ENCODE measurements around the gene TTBK1. TPM values are rescaled to one million over a fixed set of nuclear protein-coding genes. Genes with fewer than 3 reads are reported as not detected.

Gene TTBK1
- polyA plus RNA-seq, 1 of the 3 experiments (the other 2 are of a cell fraction) = 0.94 TPM

GRCh38 chr6:43263314-43264178, 20.3 kb downstream of the TTBK1 start:
- Histone ChIP-seq H3K79me2 (ENCODE audit: insufficient read depth) (no peaks in the 10 kb centered on the region), H3K9me2 (no peaks in the 10 kb centered on the region), H3K4me3 (ENCODE audit: low read depth in 2 of 2, low read length in 1 of 2) (no peak overlapping the region; a peak in 1 of 4 replicates), H3K9me3 (no peaks in the 10 kb centered on the region), H3K4me1 (ENCODE audit: control insufficient read depth in 1 of 2, insufficient read depth in 2 of 2, low read depth in 1 of 2, low read length in 1 of 2) (peaks cover 0 to 6% of the 10 kb centered on the region in 2 experiments; a peak in 1 of 4 replicates), H3K36me3 (replicated peaks in 1 of 2; ENCODE audit: control insufficient read depth in 1 of 2, insufficient read depth in 2 of 2, low read length in 1 of 2) (no peaks in the 10 kb centered on the region), H3K27me3 (ENCODE audit: insufficient read depth) (no peaks in the 10 kb centered on the region), H3K9ac (no peak overlapping the region), H4K20me1 (ENCODE audit: insufficient read depth) (no peaks in the 10 kb centered on the region), H3K4me2 (no peak overlapping the region), H3K27ac (ENCODE audit: low read depth in 2 of 2, low read length in 1 of 2) (no peak overlapping the region), H2AFZ (ENCODE audit: low read depth) (no peak overlapping the region), H3F3A (replicated peaks; ENCODE audit: insufficient read depth) (no peaks in the 10 kb centered on the region)
- 74% methylated on average over 8 of the region's 12 CpGs for WGBS (ENCODE audit: low lambda C conversion rate)
- ChIA-PET POLR2A (no interaction called here), CTCF (interaction anchor here (0.8 to 1.0 kb wide), 2 partner anchors 12 to 14 kb away, joined by 3 read pairs; no protein-coding TSS in a partner anchor)
- TF ChIP-seq RAD21 (IDR thresholded peaks at IDR 0.05; ENCODE audit: low read length) = peak; percentile 77
- TF ChIP-seq, protein P1, sequence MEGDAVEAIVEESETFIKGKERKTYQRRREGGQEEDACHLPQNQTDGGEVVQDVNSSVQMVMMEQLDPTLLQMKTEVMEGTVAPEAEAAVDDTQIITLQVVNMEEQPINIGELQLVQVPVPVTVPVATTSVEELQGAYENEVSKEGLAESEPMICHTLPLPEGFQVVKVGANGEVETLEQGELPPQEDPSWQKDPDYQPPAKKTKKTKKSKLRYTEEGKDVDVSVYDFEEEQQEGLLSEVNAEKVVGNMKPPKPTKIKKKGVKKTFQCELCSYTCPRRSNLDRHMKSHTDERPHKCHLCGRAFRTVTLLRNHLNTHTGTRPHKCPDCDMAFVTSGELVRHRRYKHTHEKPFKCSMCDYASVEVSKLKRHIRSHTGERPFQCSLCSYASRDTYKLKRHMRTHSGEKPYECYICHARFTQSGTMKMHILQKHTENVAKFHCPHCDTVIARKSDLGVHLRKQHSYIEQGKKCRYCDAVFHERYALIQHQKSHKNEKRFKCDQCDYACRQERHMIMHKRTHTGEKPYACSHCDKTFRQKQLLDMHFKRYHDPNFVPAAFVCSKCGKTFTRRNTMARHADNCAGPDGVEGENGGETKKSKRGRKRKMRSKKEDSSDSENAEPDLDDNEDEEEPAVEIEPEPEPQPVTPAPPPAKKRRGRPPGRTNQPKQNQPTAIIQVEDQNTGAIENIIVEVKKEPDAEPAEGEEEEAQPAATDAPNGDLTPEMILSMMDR (IDR thresholded peaks at IDR 0.05) = peak; percentile 77
- no peak for TF ChIP-seq ELF1 (IDR thresholded peaks at IDR 0.05)
- TF ChIP-seq SMC3 (IDR thresholded peaks at IDR 0.05; ENCODE audit: low read depth, low read length) = peak; percentile 70
- TF ChIP-seq YY1 (IDR thresholded peaks at IDR 0.05; ENCODE audit: low read depth) = no peak
- TF ChIP-seq FOSL2 (IDR thresholded peaks at IDR 0.05; ENCODE audit: borderline replicate concordance, low read depth) = no peak
- DNase-seq = peak; percentile 68

GRCh38 chr6:43264599-43265145, 21.4 kb downstream of the TTBK1 start:
- no peak overlapping the region for H3K9ac ChIP-seq
- no peak for TF ChIP-seq TCF12 (IDR thresholded peaks at IDR 0.05)
- no peak for TF ChIP-seq SIN3A (IDR thresholded peaks at IDR 0.05; ENCODE audit: borderline replicate concordance, low read depth, low read length)
- no peak for TF ChIP-seq RFX5 (IDR thresholded peaks at IDR 0.05; ENCODE audit: low read length)
- no peak for TF ChIP-seq MXI1 (IDR thresholded peaks at IDR 0.05; ENCODE audit: low read depth, low read length)
- no peak for TF ChIP-seq FOXM1 (IDR thresholded peaks at IDR 0.05; ENCODE audit: low read depth)
- TF ChIP-seq, protein P2, sequence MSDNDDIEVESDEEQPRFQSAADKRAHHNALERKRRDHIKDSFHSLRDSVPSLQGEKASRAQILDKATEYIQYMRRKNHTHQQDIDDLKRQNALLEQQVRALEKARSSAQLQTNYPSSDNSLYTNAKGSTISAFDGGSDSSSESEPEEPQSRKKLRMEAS (IDR thresholded peaks at IDR 0.05; ENCODE audit: low read depth) = no peak
- TF ChIP-seq, protein P1 (IDR thresholded peaks at IDR 0.05) = no peak
- no peak for TF ChIP-seq IRF3 (IDR thresholded peaks at IDR 0.05; ENCODE audit: low read depth, low read length)
- no peak for TF ChIP-seq RXRA (IDR thresholded peaks at IDR 0.05; ENCODE audit: borderline replicate concordance, low read depth)
- TF ChIP-seq FOSL2 (IDR thresholded peaks at IDR 0.05; ENCODE audit: borderline replicate concordance, low read depth) = no peak
- no peaks in the 10 kb centered on the region for H3F3A ChIP-seq (replicated peaks; ENCODE audit: insufficient read depth)
- ChIA-PET CTCF (interaction anchor here (0.8 kb wide), 1 partner anchor 36 kb away, joined by 3 read pairs; the partner anchor contains the start of gene DNPH1), POLR2A (no interaction called here)
- no peak for DNase-seq
- no peaks in the 10 kb centered on the region for H3K27me3 ChIP-seq (ENCODE audit: insufficient read depth)
- 57% methylated on average over 5 of the region's 5 CpGs for WGBS (ENCODE audit: low lambda C conversion rate)
- no peaks in the 10 kb centered on the region for H3K9me3 ChIP-seq
- no peaks in the 10 kb centered on the region for H4K20me1 ChIP-seq (ENCODE audit: insufficient read depth)
- H3K9me2 ChIP-seq = no peaks in the 10 kb centered on the region
- H3K4me2 ChIP-seq = no peak overlapping the region
- no peak overlapping the region for H3K27ac ChIP-seq (ENCODE audit: low read depth in 2 of 2, low read length in 1 of 2)
- H3K4me1 ChIP-seq (ENCODE audit: control insufficient read depth in 1 of 2, insufficient read depth in 2 of 2, low read depth in 1 of 2, low read length in 1 of 2) = peaks cover 0 to 6% of the 10 kb centered on the region in 2 experiments; a peak in 1 of 4 replicates
- H2AFZ ChIP-seq (ENCODE audit: low read depth) = no peak overlapping the region
- H3K79me2 ChIP-seq (ENCODE audit: insufficient read depth) = no peaks in the 10 kb centered on the region
- H3K4me3 ChIP-seq (ENCODE audit: low read depth in 2 of 2, low read length in 1 of 2) = no peak overlapping the region
- H3K36me3 ChIP-seq (replicated peaks in 1 of 2; ENCODE audit: control insufficient read depth in 1 of 2, insufficient read depth in 2 of 2, low read length in 1 of 2) = no peaks in the 10 kb centered on the region
